Peyer's patch (tissue), 4 donors: ENCODE measurements around the gene NUCKS1. TPM values are rescaled to one million over a fixed set of nuclear protein-coding genes. Genes with fewer than 3 reads are reported as not detected.

Experiments used
- DNase-seq, 3 donors: peaks; one replicate each; pipeline ENCODE4 v3.0.0-alpha.2; 2017 to 2019
- H3K27ac ChIP-seq, 4 donors: fragments of 200-600 bp; sonication (generic); one replicate each; pipeline ENCODE4 v1.5.1; 2016 to 2019
- H3K27me3 ChIP-seq, 2 donors: fragments of 200-600 bp; sonication (generic); one replicate each; pipeline ENCODE4 v1.5.1; 2019
- H3K36me3 ChIP-seq, 3 donors: fragments of 200-600 bp; sonication (generic); one replicate each; pipeline ENCODE4 v1.5.1; 2016 to 2019
- H3K4me1 ChIP-seq, 4 donors: fragments of 200-600 bp; sonication (generic); one replicate each; pipeline ENCODE4 v1.5.1; 2016 to 2019
- H3K4me3 ChIP-seq, 4 donors: fragments of 200-600 bp; sonication (generic); 1 replicate in 3 of 4; 2 replicates in 1 of 4; pipeline ENCODE4 v1.5.1; 2016 to 2019; ENCODE audit warnings: mild to moderate bottlenecking in 1 of 4
- H3K9me3 ChIP-seq, 4 donors: fragments of 200-600 bp; sonication (generic); one replicate each; pipeline ENCODE4 v1.5.1; 2016 to 2019; ENCODE audit warnings: mild to moderate bottlenecking in 1 of 4
- CTCF ChIP-seq, 6 experiments: fragments of 450-650 bp in 4 of 6; fragments of 200-600 bp in 2 of 6; sonication (generic) in 1 of 6; IDR thresholded peaks; one replicate each; pipeline ENCODE4 v1.5.1; 2017 to 2019; ENCODE audit warnings: antibody characterized with exemption in 6 of 6, mild to moderate bottlenecking in 3 of 6, moderate library complexity in 1 of 6
- POLR2A ChIP-seq, 2 donors: fragments of 450-650 bp; IDR thresholded peaks; one replicate each; pipeline ENCODE4 v1.5.1; 2017; ENCODE audit warnings: antibody characterized with exemption in 2 of 2, mild to moderate bottlenecking in 2 of 2, moderate library complexity in 2 of 2
- total RNA-seq, 4 donors: library from RNA; depleted of rRNA; stranded (reverse); fragments of >200 nt; gene quantifications; one replicate each; pipeline ENCODE4 v1.1.0, GENCODE V29; 2016

Gene NUCKS1
- total RNA-seq, 4 donors from 2014 or later = 21.1 to 64.5 (median 41.5) TPM

- Histone ChIP-seq H3K36me3 (no peaks in the 10 kb centered on the region), H3K27me3 (no peaks in the 10 kb centered on the region), H3K4me3 (peak overlapping the region; percentile 69 to 76 (median 72)), H3K9me3 (no peaks in the 10 kb centered on the region), H3K27ac (peak overlapping the region; percentile 75 to 90 (median 78)), H3K4me1 (peaks cover 0 to 8% (median 6%) of the 10 kb centered on the region in 4 donors)
- no peak for DNase-seq
- TF ChIP-seq CTCF (IDR thresholded peaks at IDR 0.05) (no peak), POLR2A (IDR thresholded peaks at IDR 0.05) (no peak)
Observed at GRCh38 chr1:205775717-205776056, 25.7 kb upstream of the NUCKS1 start.

- Histone ChIP-seq H3K27me3 (no peaks in the 10 kb centered on the region), H3K27ac (peak within 1 kb of the TSS; percentile 75 to 90 (median 78)), H3K4me1 (peaks cover 0 to 8% (median 6%) of the 10 kb centered on the region in 4 donors), H3K4me3 (peak within 1 kb of the TSS; percentile 69 to 76 (median 72)), H3K9me3 (no peaks in the 10 kb centered on the region), H3K36me3 (peaks cover 0 to 4% (median 0%) of the 10 kb centered on the region in 3 donors)
- TF ChIP-seq CTCF (IDR thresholded peaks at IDR 0.05) (no peak), POLR2A (IDR thresholded peaks at IDR 0.05) (no peak)
- peak; percentile 79 to 94 (median 90) for DNase-seq
Observed at GRCh38 chr1:205775015-205775716, 25.2 kb upstream of the NUCKS1 start, which contains the start of gene RAB29. RAB29 (minus strand) TSS chr1:205775482; CDS start chr1:205774956, 526 bp downstream.

GRCh38 chr1:205774198-205775014 lies 24.4 kb upstream of the NUCKS1 start:
- Histone ChIP-seq H3K9me3 (no peaks in the 10 kb centered on the region), H3K4me3 (peak overlapping the region; percentile 69 to 76 (median 72)), H3K27me3 (no peaks in the 10 kb centered on the region), H3K27ac (peak overlapping the region; percentile 75 to 90 (median 78)), H3K4me1 (peaks cover 0 to 8% (median 6%) of the 10 kb centered on the region in 4 donors), H3K36me3 (peaks cover 0 to 5% (median 0%) of the 10 kb centered on the region in 3 donors)
- TF ChIP-seq POLR2A (IDR thresholded peaks at IDR 0.05) = no peak
- no peak for TF ChIP-seq CTCF (IDR thresholded peaks at IDR 0.05)
- DNase-seq = peak; percentile 34 to 58 (median 57)

- no peak for DNase-seq
- no peak for TF ChIP-seq CTCF (IDR thresholded peaks at IDR 0.05)
- no peak for TF ChIP-seq POLR2A (IDR thresholded peaks at IDR 0.05)
Observed at GRCh38 chr1:205772607-205773032, 22.6 kb upstream of the NUCKS1 start.

GRCh38 chr1:205770618-205771017 lies 20.6 kb upstream of the NUCKS1 start:
- TF ChIP-seq POLR2A (IDR thresholded peaks at IDR 0.05) (no peak), CTCF (IDR thresholded peaks at IDR 0.05) (no peak)
- Histone ChIP-seq H3K4me3 (no peak overlapping the region), H3K4me1 (peaks cover 0 to 6% (median 6%) of the 10 kb centered on the region in 4 donors), H3K9me3 (no peaks in the 10 kb centered on the region), H3K27me3 (no peaks in the 10 kb centered on the region), H3K27ac (no peak overlapping the region), H3K36me3 (peaks cover 0 to 5% (median 0%) of the 10 kb centered on the region in 3 donors)
- no peak for DNase-seq

More at GRCh38 chr1:205772607-205773032, 22.6 kb upstream of the NUCKS1 start:
- Histone ChIP-seq H3K4me1 (peaks cover 0 to 8% (median 6%) of the 10 kb centered on the region in 4 donors), H3K4me3 (no peak overlapping the region), H3K27ac (no peak overlapping the region), H3K9me3 (no peaks in the 10 kb centered on the region), H3K36me3 (peaks cover 0 to 5% (median 0%) of the 10 kb centered on the region in 3 donors), H3K27me3 (no peaks in the 10 kb centered on the region)
